Testis (tissue), 3 donors: ENCODE results near the gene U2AF2. TPM values are rescaled to one million over a fixed set of nuclear protein-coding genes. Genes with fewer than 3 reads are reported as not detected.

Source experiments
- DNase-seq: peaks from one replicate; pipeline ENCODE4 v3.0.0-alpha.2; 2019
- H3K27ac ChIP-seq, 2 donors: fragments of 200-600 bp; sonication (generic); one replicate each; pipeline ENCODE4 v1.5.1; 2019
- H3K27me3 ChIP-seq: fragments of 200-600 bp; sonication (generic); one replicate; pipeline ENCODE4 v1.5.1; 2019
- H3K36me3 ChIP-seq: fragments of 200-600 bp; sonication (generic); one replicate; pipeline ENCODE4 v1.5.1; 2017; ENCODE audit warnings: low read depth; ENCODE audit errors: missing control alignments
- H3K4me1 ChIP-seq: fragments of 200-600 bp; sonication (generic); one replicate; pipeline ENCODE4 v1.5.1; 2019
- H3K4me3 ChIP-seq, 2 donors: fragments of 200-600 bp; sonication (generic); one replicate each; pipeline ENCODE4 v1.5.1; 2017 to 2019
- H3K9me3 ChIP-seq: fragments of 200-600 bp; sonication (generic); one replicate; pipeline ENCODE4 v1.5.1; 2017
- CTCF ChIP-seq, 3 experiments: fragments of 450-650 bp in 2 of 3; fragments of 200-600 bp in 1 of 3; sonication (generic) in 1 of 3; IDR thresholded peaks; one replicate each; pipeline ENCODE4 v1.5.1; 2016 to 2019; ENCODE audit warnings: antibody characterized with exemption in 3 of 3, mild to moderate bottlenecking in 2 of 3, moderate library complexity in 1 of 3
- POLR2A ChIP-seq: fragments of 450-650 bp; IDR thresholded peaks from one replicate; pipeline ENCODE4 v1.6.1; 2017; ENCODE audit warnings: antibody characterized with exemption, mild to moderate bottlenecking, moderate library complexity
- WGBS, 2 donors: methylation state at CpG; one replicate each; pipeline ENCODE4 v1.1.5; 2018; 5-methylcytosine and 5-hydroxymethylcytosine counted together
- intact Hi-C: fragments of 100-400 bp; cut with DNase I; formaldehyde crosslinking; loops from one replicate; pipeline ENCODE4 v1.15.1; 2023; ENCODE audit warnings: low total_unique reads
- polyA plus RNA-seq: library from polyadenylated mRNA; stranded (reverse); fragments of 350-450 nt; fragmentation: Illumina TruSeq; extraction: RNeasy Lipid Tissue Mini Kit (QIAGEN cat#74804); gene quantifications from one replicate; pipeline ENCODE4 v1.2.3, GENCODE V29; 2014; ENCODE audit warnings: low read depth, low replicate concordance; ENCODE audit not compliant: insufficient read depth
- total RNA-seq, 2 donors: library from RNA; depleted of rRNA; stranded (reverse); fragments of >200 nt; gene quantifications; one replicate each; pipeline ENCODE4 v1.2.3, GENCODE V29; 2016

U2AF2 gene
- total and polyA plus RNA-seq, 3 donors from 2014 or later, result 163 to 281 (median 264) TPM

GRCh38 chr19:55626350-55626749 lies 28.5 kb upstream of the U2AF2 start:
- Histone ChIP-seq H3K9me3 (no peaks in the 10 kb centered on the region), H3K36me3 (no peaks in the 10 kb centered on the region), H3K4me3 (no peak overlapping the region), H3K4me1 (peaks cover 20% of the 10 kb centered on the region), H3K27ac (no peak overlapping the region), H3K27me3 (no peaks in the 10 kb centered on the region)
- DNase-seq, result no peak
- intact Hi-C loops, result no loop called here
- 93 to 96% methylated on average over 11 of the region's 11 CpGs for WGBS, 2 donors
- TF ChIP-seq POLR2A (no peak), CTCF (IDR thresholded peaks at IDR 0.05) (no peak)

GRCh38 chr19:55632463-55632834 lies 22.4 kb upstream of the U2AF2 start:
- DNase-seq, result peak; percentile 99
- H3K9me3 ChIP-seq, result no peaks in the 10 kb centered on the region
- peak overlapping the region in 1 of 2 donors; percentile 41 for H3K27ac ChIP-seq
- H3K4me3 ChIP-seq, result no peak overlapping the region
- peaks cover 19% of the 10 kb centered on the region for H3K4me1 ChIP-seq
- no peaks in the 10 kb centered on the region for H3K27me3 ChIP-seq
- TF ChIP-seq CTCF (IDR thresholded peaks at IDR 0.05) (peak; percentile 85 to 97 (median 95)), POLR2A (no peak)
- 20 to 33% methylated on average over 3 of the region's 3 CpGs for WGBS, 2 donors
- intact Hi-C loops, result no loop called here
- no peaks in the 10 kb centered on the region for H3K36me3 ChIP-seq

- Histone ChIP-seq H3K9me3 (no peaks in the 10 kb centered on the region), H3K27me3 (no peaks in the 10 kb centered on the region), H3K4me1 (peaks cover 19% of the 10 kb centered on the region), H3K27ac (no peak overlapping the region), H3K4me3 (no peak overlapping the region), H3K36me3 (no peaks in the 10 kb centered on the region)
- no peak for TF ChIP-seq POLR2A
- no peak for TF ChIP-seq CTCF (IDR thresholded peaks at IDR 0.05)
- 79 to 80% methylated on average over 8 of the region's 8 CpGs for WGBS, 2 donors
- intact Hi-C loops, result no loop called here
- DNase-seq, result no peak
These were observed 21.0 kb upstream of the U2AF2 start for GRCh38 chr19:55633861-55634260.

GRCh38 chr19:55635334-55635717 lies 19.5 kb upstream of the U2AF2 start:
- 9 to 10% methylated on average over 6 to 9 of the region's 9 CpGs for WGBS, 2 donors
- Histone ChIP-seq H3K4me1 (peaks cover 24% of the 10 kb centered on the region), H3K27me3 (no peaks in the 10 kb centered on the region), H3K9me3 (no peaks in the 10 kb centered on the region), H3K36me3 (no peaks in the 10 kb centered on the region), H3K4me3 (peak overlapping the region; percentile 88 to 99), H3K27ac (peak overlapping the region; percentile 92)
- no peak for DNase-seq
- intact Hi-C loops, result no loop called here
- TF ChIP-seq CTCF (IDR thresholded peaks at IDR 0.05), result no peak
- TF ChIP-seq POLR2A, result no peak

- intact Hi-C loops, result no loop called here
- Histone ChIP-seq H3K27me3 (no peaks in the 10 kb centered on the region), H3K9me3 (no peaks in the 10 kb centered on the region), H3K36me3 (no peaks in the 10 kb centered on the region), H3K4me1 (peaks cover 27% of the 10 kb centered on the region), H3K27ac (peak overlapping the region in 1 of 2 donors; percentile 92), H3K4me3 (peak overlapping the region; percentile 88 to 99)
- WGBS, 2 donors, result 58 to 66% methylated on average over 7 of the region's 7 CpGs
- TF ChIP-seq CTCF (IDR thresholded peaks at IDR 0.05), result no peak
- TF ChIP-seq POLR2A, result no peak
- no peak for DNase-seq
These were observed 18.9 kb upstream of the U2AF2 start for GRCh38 chr19:55635856-55636440.
